HEK293 (cell line): ENCODE data around the gene SIAH2.

Experiments
- CTCF ChIP-seq: fragments of 450-650 bp; formaldehyde crosslinking; IDR thresholded peaks from 2 replicates; pipeline ENCODE4 v1.5.1; 2016; ENCODE audit warnings: missing biosample characterization, missing genetic modification characterization
- KLF16 ChIP-seq: fragments of 450-650 bp; formaldehyde crosslinking; IDR thresholded peaks from 2 replicates; pipeline ENCODE4 v1.5.1; 2017; ENCODE audit warnings: missing biosample characterization, missing genetic modification characterization
- KLF8 ChIP-seq: fragments of 450-650 bp; formaldehyde crosslinking; IDR thresholded peaks from 2 replicates; pipeline ENCODE4 v1.5.1; 2016; ENCODE audit warnings: missing biosample characterization, missing genetic modification characterization
- TCF7L2 ChIP-seq: IDR thresholded peaks from 2 replicates; pipeline ENCODE4 v1.6.1; 2011; ENCODE audit warnings: low read depth, mild to moderate bottlenecking, inconsistent platforms, low read length, moderate library complexity, borderline replicate concordance
- YY1 ChIP-seq: fragments of 450-650 bp; formaldehyde crosslinking; IDR thresholded peaks from 2 replicates; pipeline ENCODE4 v1.5.1; 2018; ENCODE audit warnings: missing biosample characterization, missing genetic modification characterization
- ZBTB7A ChIP-seq: fragments of 450-650 bp; formaldehyde crosslinking; IDR thresholded peaks from 2 replicates; pipeline ENCODE4 v1.5.1; 2016; ENCODE audit warnings: low read depth, missing biosample characterization, missing genetic modification characterization
- ZFP3 ChIP-seq: fragments of 450-650 bp; formaldehyde crosslinking; IDR thresholded peaks from 2 replicates; pipeline ENCODE4 v1.5.1; 2016; ENCODE audit warnings: low read depth, missing biosample characterization, missing genetic modification characterization
- ZNF473 ChIP-seq: fragments of 450-650 bp; formaldehyde crosslinking; IDR thresholded peaks from 2 replicates; pipeline ENCODE4 v1.5.1; 2017; ENCODE audit warnings: missing biosample characterization, missing genetic modification characterization
- ZNF510 ChIP-seq: fragments of 450-650 bp; formaldehyde crosslinking; IDR thresholded peaks from 2 replicates; pipeline ENCODE4 v1.5.1; 2018; ENCODE audit warnings: mild to moderate bottlenecking, missing genetic modification characterization, missing biosample characterization; ENCODE audit not compliant: insufficient replicate concordance
- ZNF692 ChIP-seq: fragments of 450-650 bp; formaldehyde crosslinking; IDR thresholded peaks from 2 replicates; pipeline ENCODE4 v1.5.1; 2016; ENCODE audit warnings: missing biosample characterization, missing genetic modification characterization
- TF ChIP-seq, protein P1 (sequence below): fragments of 450-650 bp; formaldehyde crosslinking; IDR thresholded peaks from 2 replicates; pipeline ENCODE4 v1.5.1; 2016; ENCODE audit warnings: missing biosample characterization, missing genetic modification characterization

GRCh38 chr3:150722267-150722666, 40.7 kb downstream of the SIAH2 start:
- no peak for TF ChIP-seq ZNF510
- no peak for TF ChIP-seq KLF16 (tag by site-specific recombination)
- TF ChIP-seq ZBTB7A: no peak
- no peak for TF ChIP-seq CTCF (tag by site-specific recombination)
- TF ChIP-seq, protein P1, sequence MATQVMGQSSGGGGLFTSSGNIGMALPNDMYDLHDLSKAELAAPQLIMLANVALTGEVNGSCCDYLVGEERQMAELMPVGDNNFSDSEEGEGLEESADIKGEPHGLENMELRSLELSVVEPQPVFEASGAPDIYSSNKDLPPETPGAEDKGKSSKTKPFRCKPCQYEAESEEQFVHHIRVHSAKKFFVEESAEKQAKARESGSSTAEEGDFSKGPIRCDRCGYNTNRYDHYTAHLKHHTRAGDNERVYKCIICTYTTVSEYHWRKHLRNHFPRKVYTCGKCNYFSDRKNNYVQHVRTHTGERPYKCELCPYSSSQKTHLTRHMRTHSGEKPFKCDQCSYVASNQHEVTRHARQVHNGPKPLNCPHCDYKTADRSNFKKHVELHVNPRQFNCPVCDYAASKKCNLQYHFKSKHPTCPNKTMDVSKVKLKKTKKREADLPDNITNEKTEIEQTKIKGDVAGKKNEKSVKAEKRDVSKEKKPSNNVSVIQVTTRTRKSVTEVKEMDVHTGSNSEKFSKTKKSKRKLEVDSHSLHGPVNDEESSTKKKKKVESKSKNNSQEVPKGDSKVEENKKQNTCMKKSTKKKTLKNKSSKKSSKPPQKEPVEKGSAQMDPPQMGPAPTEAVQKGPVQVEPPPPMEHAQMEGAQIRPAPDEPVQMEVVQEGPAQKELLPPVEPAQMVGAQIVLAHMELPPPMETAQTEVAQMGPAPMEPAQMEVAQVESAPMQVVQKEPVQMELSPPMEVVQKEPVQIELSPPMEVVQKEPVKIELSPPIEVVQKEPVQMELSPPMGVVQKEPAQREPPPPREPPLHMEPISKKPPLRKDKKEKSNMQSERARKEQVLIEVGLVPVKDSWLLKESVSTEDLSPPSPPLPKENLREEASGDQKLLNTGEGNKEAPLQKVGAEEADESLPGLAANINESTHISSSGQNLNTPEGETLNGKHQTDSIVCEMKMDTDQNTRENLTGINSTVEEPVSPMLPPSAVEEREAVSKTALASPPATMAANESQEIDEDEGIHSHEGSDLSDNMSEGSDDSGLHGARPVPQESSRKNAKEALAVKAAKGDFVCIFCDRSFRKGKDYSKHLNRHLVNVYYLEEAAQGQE (tag by site-specific recombination): no peak
- no peak for TF ChIP-seq ZFP3 (tag by site-specific recombination)
- TF ChIP-seq TCF7L2: no peak
- TF ChIP-seq KLF8 (tag by site-specific recombination): no peak
- no peak for TF ChIP-seq ZNF473 (tag by site-specific recombination)
- TF ChIP-seq YY1 (tag by site-specific recombination): no peak
- TF ChIP-seq ZNF692 (tag by site-specific recombination): no peak
